HUES64 (cell line): ENCODE measurements around the gene TULP1. TPM values are rescaled to one million over a fixed set of nuclear protein-coding genes. Genes with fewer than 3 reads are reported as not detected.

Experiments
- H3K27ac ChIP-seq: 2 replicates; pipeline ENCODE4 v1.7.0; 2013; ENCODE audit warnings: low read depth, low read length, inconsistent platforms
- H3K27me3 ChIP-seq: 2 replicates; pipeline ENCODE4 v1.6.1; 2013; ENCODE audit warnings: mild to moderate bottlenecking, low read length; ENCODE audit not compliant: insufficient read depth
- H3K36me3 ChIP-seq: 2 replicates; pipeline ENCODE4 v1.6.1; 2013; ENCODE audit warnings: mild to moderate bottlenecking, low read length; ENCODE audit not compliant: insufficient read depth
- H3K4me1 ChIP-seq: 2 replicates; pipeline ENCODE4 v1.6.1; 2013; ENCODE audit warnings: mild to moderate bottlenecking, low read length, moderate library complexity; ENCODE audit not compliant: insufficient read depth
- H3K4me3 ChIP-seq: 2 replicates; pipeline ENCODE4 v1.5.1; 2013; ENCODE audit warnings: mild to moderate bottlenecking, low read length, moderate library complexity
- H3K9ac ChIP-seq: 2 replicates; pipeline ENCODE4 v1.6.1; 2013; ENCODE audit warnings: mild to moderate bottlenecking, low read depth, low read length
- H3K9me3 ChIP-seq: 2 replicates; pipeline ENCODE4 v1.6.1; 2013; ENCODE audit warnings: low read depth, low read length; ENCODE audit not compliant: insufficient read depth
- WGBS: fragments of 150-250, 120-280 bp; methylation state at CpG from one replicate; pipeline ENCODE4 v1.1.7; 2013; ENCODE audit warnings: missing lambda C conversion rate; 5-methylcytosine and 5-hydroxymethylcytosine counted together
- polyA plus RNA-seq, 2 experiments: library from polyadenylated mRNA; stranded (reverse); fragments of 50-300 nt; gene quantifications; one replicate each; pipeline ENCODE4 v1.2.3, GENCODE V29; 2013

TULP1 gene
- polyA plus RNA-seq (2013, experiment 1 of 2), result 0.30 TPM
- 0.13 TPM for polyA plus RNA-seq (2013, experiment 2 of 2)

DNA sequence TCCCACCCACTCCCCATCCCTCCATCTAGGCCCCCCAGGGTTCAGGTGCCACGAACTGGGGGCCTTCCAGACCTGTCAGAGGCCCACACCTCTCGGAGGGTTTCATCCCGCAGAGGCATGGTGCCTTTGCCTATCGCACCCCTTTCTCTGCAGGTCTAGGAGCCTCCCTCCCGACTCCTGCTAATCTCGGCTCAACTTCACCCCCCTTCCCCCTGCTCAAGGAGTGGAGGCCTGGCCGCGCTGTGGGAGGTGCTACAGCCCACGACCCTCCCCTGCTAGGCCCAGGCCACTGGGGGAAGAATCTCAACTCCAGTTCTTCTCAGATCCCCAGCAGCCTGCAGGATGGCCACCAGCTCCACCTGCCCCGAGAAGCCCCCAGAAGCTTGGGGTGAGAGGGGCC is at the start of gene TULP1:
Gene TULP1 (minus strand): TSS at position 157 of the 400 bp plus-strand sequence. CDS start 38 bp downstream, at position 119.
- 0 out of 2 replicates have a peak within 1 kb of the TSS, but pooled peaks have one; percentile 16 for H3K4me3 ChIP-seq
- H3K9me3 ChIP-seq, result no peaks in the 10 kb centered on the region
- 58% methylated on average over 10 of the region's 10 CpGs for WGBS
- H3K36me3 ChIP-seq, result no peaks in the 10 kb centered on the region
- no peaks in the 10 kb centered on the region for H3K27me3 ChIP-seq
- H3K4me1 ChIP-seq, result peaks cover 15% of the 10 kb centered on the region; the same call in 1 of the 2 replicates
- H3K27ac ChIP-seq, result no peak within 1 kb of the TSS
- no peak within 1 kb of the TSS for H3K9ac ChIP-seq

GRCh38 chr6:35562060-35562459 is 49.4 kb upstream of the TULP1 start:
- no peaks in the 10 kb centered on the region for H3K4me1 ChIP-seq
- 82% methylated on average over 11 of the region's 11 CpGs for WGBS
- no peak overlapping the region for H3K4me3 ChIP-seq
- H3K9ac ChIP-seq, result no peak overlapping the region
- no peaks in the 10 kb centered on the region for H3K27me3 ChIP-seq
- no peak overlapping the region for H3K27ac ChIP-seq
- no peaks in the 10 kb centered on the region for H3K36me3 ChIP-seq
- H3K9me3 ChIP-seq, result peaks cover 9% of the 10 kb centered on the region

DNA sequence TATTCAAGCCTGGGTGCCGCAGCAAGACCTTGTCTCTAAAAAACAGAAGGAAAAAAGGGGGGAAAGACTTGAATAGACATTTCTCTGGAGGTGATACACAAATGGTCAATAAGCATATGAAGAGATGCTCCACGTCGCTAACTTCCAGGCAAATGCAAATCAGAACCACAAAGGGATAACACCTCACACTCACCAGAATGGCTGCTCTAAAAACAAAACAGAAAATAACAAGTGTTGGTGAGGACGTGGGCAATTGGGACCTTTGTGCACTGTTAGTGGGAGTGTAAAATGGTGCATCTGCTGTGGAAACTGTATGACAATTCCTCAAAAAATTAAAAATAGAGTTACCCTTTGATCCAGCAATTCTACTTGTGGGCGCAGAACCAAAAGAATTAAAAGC is 48.4 kb upstream of the TULP1 start:
- 74% methylated on average over 5 of the region's 5 CpGs for WGBS
- Histone ChIP-seq H3K27me3 (no peaks in the 10 kb centered on the region), H3K36me3 (no peaks in the 10 kb centered on the region), H3K4me3 (no peak overlapping the region), H3K4me1 (no peaks in the 10 kb centered on the region), H3K9me3 (no peaks in the 10 kb centered on the region), H3K9ac (no peak overlapping the region), H3K27ac (no peak overlapping the region)

DNA sequence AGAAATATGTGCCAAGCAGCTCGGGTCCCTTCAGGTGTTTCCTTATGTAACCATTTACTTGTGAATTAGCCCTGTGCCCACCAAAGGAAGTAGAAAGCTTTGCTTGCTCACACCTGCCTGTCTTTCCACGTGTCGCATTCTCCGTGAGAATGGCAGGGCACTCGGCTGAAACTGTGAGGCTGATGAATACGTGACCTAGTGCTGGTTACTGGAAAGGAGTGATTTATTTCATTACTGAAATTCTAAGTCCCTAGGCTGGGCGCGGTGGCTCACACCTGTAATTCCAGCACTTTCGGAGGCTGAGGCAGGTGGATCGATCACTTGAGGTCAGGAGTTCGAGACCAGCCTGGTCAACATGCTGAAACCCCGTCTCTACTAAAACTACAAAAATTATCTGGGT is 45.9 kb upstream of the TULP1 start:
- no peak overlapping the region for H3K27ac ChIP-seq
- H3K27me3 ChIP-seq, result no peaks in the 10 kb centered on the region
- 94% methylated on average over 12 of the region's 12 CpGs for WGBS
- H3K4me3 ChIP-seq, result no peak overlapping the region
- no peaks in the 10 kb centered on the region for H3K9me3 ChIP-seq
- H3K4me1 ChIP-seq, result no peaks in the 10 kb centered on the region
- H3K36me3 ChIP-seq, result no peaks in the 10 kb centered on the region
- no peak overlapping the region for H3K9ac ChIP-seq

DNA sequence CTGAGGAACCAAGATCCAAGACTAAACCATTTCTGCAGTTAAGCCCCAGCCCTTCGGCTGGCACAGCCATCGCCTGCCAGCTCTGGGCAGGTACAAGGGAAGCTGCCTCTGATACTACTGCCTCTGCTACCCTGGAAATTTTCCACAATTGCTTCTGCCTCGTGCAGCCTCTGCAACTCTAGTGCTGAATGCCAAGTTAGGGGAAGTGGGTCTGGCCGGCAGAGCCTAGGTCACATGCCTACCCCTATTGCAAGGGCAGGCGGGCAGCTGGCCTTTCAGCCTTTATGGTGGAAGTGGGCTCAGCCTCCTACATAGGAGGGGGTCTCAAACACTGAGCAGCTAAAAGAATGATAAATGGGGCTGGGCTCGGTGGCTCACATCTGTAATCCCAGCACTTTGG is 44.5 kb upstream of the TULP1 start:
- H3K9me3 ChIP-seq, result no peaks in the 10 kb centered on the region
- H3K27me3 ChIP-seq, result no peaks in the 10 kb centered on the region
- 89% methylated on average over 6 of the region's 6 CpGs for WGBS

GRCh38 chr6:35554811-35555210 is 42.1 kb upstream of the TULP1 start:
- Histone ChIP-seq H3K4me3 (no peak overlapping the region), H3K36me3 (no peaks in the 10 kb centered on the region), H3K9ac (no peak overlapping the region), H3K9me3 (no peaks in the 10 kb centered on the region), H3K27me3 (no peaks in the 10 kb centered on the region), H3K4me1 (no peaks in the 10 kb centered on the region), H3K27ac (no peak overlapping the region)
- WGBS, result 96% methylated on average over 4 of the region's 4 CpGs

More for the DNA sequence above, 44.5 kb upstream of the TULP1 start:
- Histone ChIP-seq H3K9ac (no peak overlapping the region), H3K27ac (no peak overlapping the region), H3K4me1 (no peaks in the 10 kb centered on the region), H3K36me3 (no peaks in the 10 kb centered on the region), H3K4me3 (no peak overlapping the region)

DNA sequence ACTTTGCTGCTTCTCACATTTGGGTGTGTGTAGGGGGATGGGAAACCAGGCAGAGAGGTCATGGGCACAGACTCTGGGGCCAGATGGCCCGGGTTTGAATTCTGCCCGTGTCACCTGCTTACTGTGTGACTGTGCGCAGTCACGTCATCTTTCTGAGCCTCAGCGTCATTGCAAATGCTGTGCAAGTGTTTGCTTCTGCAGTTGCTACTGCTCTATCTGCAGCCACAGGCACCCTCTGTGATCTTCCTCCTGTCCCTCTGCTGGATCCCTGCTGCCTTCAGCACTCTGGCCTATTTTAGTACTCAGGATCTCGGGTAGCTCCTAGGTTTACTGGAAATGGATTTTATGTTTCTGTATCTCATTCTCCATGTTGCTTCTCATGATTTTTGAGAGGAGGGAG is 40.6 kb upstream of the TULP1 start:
- Histone ChIP-seq H3K4me3 (no peak overlapping the region), H3K36me3 (no peaks in the 10 kb centered on the region), H3K27me3 (no peaks in the 10 kb centered on the region), H3K9ac (no peak overlapping the region), H3K9me3 (no peaks in the 10 kb centered on the region), H3K27ac (no peak overlapping the region), H3K4me1 (no peaks in the 10 kb centered on the region)
- WGBS, result 92% methylated on average over 6 of the region's 6 CpGs

- H3K27ac ChIP-seq, result no peak overlapping the region
- no peaks in the 10 kb centered on the region for H3K4me1 ChIP-seq
- WGBS, result 76% methylated on average over 5 of the region's 5 CpGs
- no peaks in the 10 kb centered on the region for H3K9me3 ChIP-seq
- H3K27me3 ChIP-seq, result no peaks in the 10 kb centered on the region
- H3K36me3 ChIP-seq, result no peaks in the 10 kb centered on the region
- no peak overlapping the region for H3K4me3 ChIP-seq
- no peak overlapping the region for H3K9ac ChIP-seq
Observed at GRCh38 chr6:35552285-35552917, 39.7 kb upstream of the TULP1 start.

- H3K4me1 ChIP-seq, result no peaks in the 10 kb centered on the region
- H3K27ac ChIP-seq, result no peak overlapping the region
- no peak overlapping the region for H3K9ac ChIP-seq
- no peaks in the 10 kb centered on the region for H3K9me3 ChIP-seq
- no peak overlapping the region for H3K4me3 ChIP-seq
- no peaks in the 10 kb centered on the region for H3K36me3 ChIP-seq
- WGBS, result no CpG with 5 or more reads among the region's 1 CpG
- H3K27me3 ChIP-seq, result no peaks in the 10 kb centered on the region
Observed at GRCh38 chr6:35550437-35550836, 37.7 kb upstream of the TULP1 start.

GRCh38 chr6:35547676-35548075 is 35.0 kb upstream of the TULP1 start:
- Histone ChIP-seq H3K9ac (no peak overlapping the region), H3K27me3 (no peaks in the 10 kb centered on the region), H3K4me3 (no peak overlapping the region), H3K9me3 (no peaks in the 10 kb centered on the region), H3K4me1 (peaks cover 13% of the 10 kb centered on the region), H3K36me3 (no peaks in the 10 kb centered on the region), H3K27ac (no peak overlapping the region)
- WGBS, result 89% methylated on average over 6 of the region's 6 CpGs

DNA sequence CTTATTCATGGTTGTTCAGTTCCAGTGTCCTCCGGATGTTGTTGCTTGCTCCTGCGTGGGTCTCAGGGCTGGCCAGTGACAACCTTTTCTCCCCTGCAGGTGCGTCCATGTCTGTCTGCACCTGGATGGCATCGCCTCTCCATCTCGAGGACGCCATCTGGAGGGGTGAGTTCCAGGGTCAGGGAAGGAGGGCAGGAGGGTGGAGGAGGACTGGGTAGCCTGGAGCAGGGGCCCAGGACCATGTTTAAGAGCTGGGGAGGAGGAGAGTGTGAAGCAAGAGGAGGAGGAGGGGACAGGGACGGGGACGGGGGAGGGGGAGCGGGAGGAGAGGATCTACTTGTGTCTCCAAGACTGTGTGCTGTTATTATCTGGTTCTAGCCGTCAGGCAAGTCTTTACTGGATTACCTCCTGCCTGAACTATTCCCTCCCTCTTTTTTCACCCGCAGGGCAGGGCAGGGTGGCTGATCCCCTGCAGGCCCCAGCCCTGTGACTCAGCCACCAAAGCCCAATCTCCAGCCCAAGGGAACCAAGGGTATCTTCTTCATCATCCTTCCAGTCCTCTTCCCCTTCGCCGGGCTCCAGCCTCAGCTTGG is 32.2 kb upstream of the TULP1 start:
- Histone ChIP-seq H3K9ac (no peak overlapping the region), H3K4me1 (peaks cover 13% of the 10 kb centered on the region), H3K9me3 (no peaks in the 10 kb centered on the region), H3K27ac (no peak overlapping the region), H3K36me3 (no peaks in the 10 kb centered on the region), H3K4me3 (no peak overlapping the region), H3K27me3 (no peaks in the 10 kb centered on the region)
- 61% methylated on average over 13 of the region's 13 CpGs for WGBS
